Measurements from ENCODE around the gene DPP6. TPM values are rescaled to one million over a fixed set of nuclear protein-coding genes. Genes with fewer than 3 reads are reported as not detected.
A peak's percentile ranks its signal among the peaks of the same experiment; 100 is the strongest.

The DPP6 gene
- total and polyA plus RNA-seq, 10 donors: 0.11 to 8.7 (median 3.0) TPM

- WGBS, 5 donors: 70 to 78% (median 74%) methylated on average over 6 of the region's 6 CpGs
- H3K4me3 ChIP-seq: no peak overlapping the region
- intact Hi-C loops (cut with DNase I; ENCODE audit: low total_unique reads): no loop called here
- H3K4me1 ChIP-seq: no peaks in the 10 kb centered on the region
- DNase-seq: peak; percentile 23
- peaks cover 0 to 8% (median 0%) of the 10 kb centered on the region in 8 donors for H3K9me3 ChIP-seq
- TF ChIP-seq, protein P1, sequence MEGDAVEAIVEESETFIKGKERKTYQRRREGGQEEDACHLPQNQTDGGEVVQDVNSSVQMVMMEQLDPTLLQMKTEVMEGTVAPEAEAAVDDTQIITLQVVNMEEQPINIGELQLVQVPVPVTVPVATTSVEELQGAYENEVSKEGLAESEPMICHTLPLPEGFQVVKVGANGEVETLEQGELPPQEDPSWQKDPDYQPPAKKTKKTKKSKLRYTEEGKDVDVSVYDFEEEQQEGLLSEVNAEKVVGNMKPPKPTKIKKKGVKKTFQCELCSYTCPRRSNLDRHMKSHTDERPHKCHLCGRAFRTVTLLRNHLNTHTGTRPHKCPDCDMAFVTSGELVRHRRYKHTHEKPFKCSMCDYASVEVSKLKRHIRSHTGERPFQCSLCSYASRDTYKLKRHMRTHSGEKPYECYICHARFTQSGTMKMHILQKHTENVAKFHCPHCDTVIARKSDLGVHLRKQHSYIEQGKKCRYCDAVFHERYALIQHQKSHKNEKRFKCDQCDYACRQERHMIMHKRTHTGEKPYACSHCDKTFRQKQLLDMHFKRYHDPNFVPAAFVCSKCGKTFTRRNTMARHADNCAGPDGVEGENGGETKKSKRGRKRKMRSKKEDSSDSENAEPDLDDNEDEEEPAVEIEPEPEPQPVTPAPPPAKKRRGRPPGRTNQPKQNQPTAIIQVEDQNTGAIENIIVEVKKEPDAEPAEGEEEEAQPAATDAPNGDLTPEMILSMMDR (IDR thresholded peaks at IDR 0.05 in 8 of 11, conservative IDR thresholded peaks at IDR 0.05 in 3 of 11): no peak
- TF ChIP-seq POLR2AphosphoS5 (IDR thresholded peaks at IDR 0.05) (no peak), POLR2A (IDR thresholded peaks at IDR 0.05) (no peak)
- no peaks in the 10 kb centered on the region for H3K36me3 ChIP-seq
- H3K27me3 ChIP-seq (replicated peaks in 1 of 7): peaks cover 0 to 18% (median 0%) of the 10 kb centered on the region in 7 donors
- H3K27ac ChIP-seq: no peak overlapping the region
Observed at GRCh38 chr7:154902600-154903082, 850.4 kb downstream of the DPP6 start.

GRCh38 chr7:154903083-154903731, 851.0 kb downstream of the DPP6 start:
- 52 to 59% (median 57%) methylated on average over 12 to 14 of the region's 14 CpGs for WGBS, 5 donors
- DNase-seq: peak; percentile 56
- TF ChIP-seq POLR2A (IDR thresholded peaks at IDR 0.05) (no peak), POLR2AphosphoS5 (IDR thresholded peaks at IDR 0.05) (no peak)
- TF ChIP-seq, protein P1 (IDR thresholded peaks at IDR 0.05 in 8 of 11, conservative IDR thresholded peaks at IDR 0.05 in 3 of 11): no peak
- Histone ChIP-seq H3K4me3 (no peak overlapping the region), H3K27me3 (replicated peaks in 1 of 7) (peaks cover 0 to 18% (median 0%) of the 10 kb centered on the region in 7 donors), H3K4me1 (no peaks in the 10 kb centered on the region), H3K36me3 (no peaks in the 10 kb centered on the region), H3K9me3 (peaks cover 0 to 8% (median 0%) of the 10 kb centered on the region in 8 donors), H3K27ac (no peak overlapping the region)
- intact Hi-C loops (cut with DNase I; ENCODE audit: low total_unique reads): no loop called here

DNA sequence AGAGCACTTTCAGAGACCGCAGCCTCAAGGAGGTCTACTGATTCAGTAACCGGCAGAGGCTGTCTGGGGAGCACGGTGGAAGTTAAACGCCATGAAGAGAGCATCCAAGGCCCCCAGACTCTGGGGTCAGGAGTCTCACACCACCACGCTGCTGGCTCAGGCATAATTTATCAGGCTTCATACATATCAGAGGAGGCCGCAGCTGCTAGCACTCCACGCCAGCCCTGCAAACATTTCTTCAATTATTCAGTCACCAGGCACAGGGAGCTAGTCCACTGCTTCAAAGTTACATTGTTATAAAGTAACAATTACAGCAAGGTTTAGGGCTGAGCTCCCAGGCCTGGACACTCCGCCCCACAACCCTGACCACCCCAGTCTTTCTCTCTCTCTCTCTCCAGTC, 852.9 kb downstream of the DPP6 start:
- Histone ChIP-seq H3K36me3 (no peaks in the 10 kb centered on the region), H3K27ac (no peak overlapping the region), H3K27me3 (replicated peaks in 1 of 7) (peaks cover 0 to 26% (median 0%) of the 10 kb centered on the region in 7 donors), H3K4me1 (no peaks in the 10 kb centered on the region), H3K9me3 (peaks cover 0 to 8% (median 0%) of the 10 kb centered on the region in 8 donors), H3K4me3 (no peak overlapping the region)
- peak; percentile 36 for DNase-seq
- intact Hi-C loops (cut with DNase I; ENCODE audit: low total_unique reads): no loop called here
- 77 to 92% (median 88%) methylated on average over 7 to 8 of the region's 8 CpGs for WGBS, 5 donors
- TF ChIP-seq, protein P1 (IDR thresholded peaks at IDR 0.05 in 8 of 11, conservative IDR thresholded peaks at IDR 0.05 in 3 of 11): no peak
- TF ChIP-seq POLR2A (IDR thresholded peaks at IDR 0.05) (no peak), POLR2AphosphoS5 (IDR thresholded peaks at IDR 0.05) (no peak)

DNA sequence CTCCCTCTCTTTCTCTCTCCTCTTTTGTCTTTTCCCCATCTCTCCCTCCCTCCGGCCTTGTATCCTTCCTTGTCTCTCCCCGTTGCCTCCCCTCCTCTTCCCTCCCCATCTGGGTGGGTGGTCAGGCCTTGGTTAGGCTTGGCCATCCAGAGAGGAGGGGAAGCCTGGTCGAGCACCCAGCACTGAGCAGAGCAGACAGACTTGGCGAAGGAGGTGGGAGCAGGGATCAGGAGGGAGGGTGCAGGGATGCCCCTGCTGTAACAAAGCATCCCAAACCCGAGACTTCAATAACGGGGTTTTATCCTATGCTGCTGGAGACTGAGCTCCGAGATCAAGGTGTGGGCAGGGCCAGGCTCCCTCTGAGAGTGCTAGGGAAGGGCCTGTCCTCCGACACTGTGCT, 853.4 kb downstream of the DPP6 start:
- no peak overlapping the region for H3K4me3 ChIP-seq
- H3K4me1 ChIP-seq: no peaks in the 10 kb centered on the region
- H3K9me3 ChIP-seq: peaks cover 0 to 10% (median 0%) of the 10 kb centered on the region in 8 donors
- 73 to 87% (median 82%) methylated on average over 8 of the region's 8 CpGs for WGBS, 5 donors
- TF ChIP-seq, protein P1 (IDR thresholded peaks at IDR 0.05 in 8 of 11, conservative IDR thresholded peaks at IDR 0.05 in 3 of 11): no peak
- no peak for TF ChIP-seq POLR2AphosphoS5 (IDR thresholded peaks at IDR 0.05)
- no peak for TF ChIP-seq POLR2A (IDR thresholded peaks at IDR 0.05)
- peaks cover 0 to 26% (median 0%) of the 10 kb centered on the region in 7 donors for H3K27me3 ChIP-seq (replicated peaks in 1 of 7)
- peak; percentile 59 for DNase-seq
- H3K27ac ChIP-seq: no peak overlapping the region
- intact Hi-C loops (cut with DNase I; ENCODE audit: low total_unique reads): no loop called here
- no peaks in the 10 kb centered on the region for H3K36me3 ChIP-seq
